A549 treated with GW870086 at 1 μM for 4 hours (cell line): ENCODE data around the gene SHISAL2B. TPM values are rescaled to one million over a fixed set of nuclear protein-coding genes. Genes with fewer than 3 reads are reported as not detected.

Source experiments
- total RNA-seq: library from RNA; stranded (reverse); fragments of 200-300 nt; extraction: Qiagen RNA extraction; gene quantifications from 5 replicates; pipeline ENCODE4 v1.2.3, GENCODE V29; 2022; ENCODE audit warnings: low read depth

Gene SHISAL2B
- not detected in 5 replicates for total RNA-seq

DNA sequence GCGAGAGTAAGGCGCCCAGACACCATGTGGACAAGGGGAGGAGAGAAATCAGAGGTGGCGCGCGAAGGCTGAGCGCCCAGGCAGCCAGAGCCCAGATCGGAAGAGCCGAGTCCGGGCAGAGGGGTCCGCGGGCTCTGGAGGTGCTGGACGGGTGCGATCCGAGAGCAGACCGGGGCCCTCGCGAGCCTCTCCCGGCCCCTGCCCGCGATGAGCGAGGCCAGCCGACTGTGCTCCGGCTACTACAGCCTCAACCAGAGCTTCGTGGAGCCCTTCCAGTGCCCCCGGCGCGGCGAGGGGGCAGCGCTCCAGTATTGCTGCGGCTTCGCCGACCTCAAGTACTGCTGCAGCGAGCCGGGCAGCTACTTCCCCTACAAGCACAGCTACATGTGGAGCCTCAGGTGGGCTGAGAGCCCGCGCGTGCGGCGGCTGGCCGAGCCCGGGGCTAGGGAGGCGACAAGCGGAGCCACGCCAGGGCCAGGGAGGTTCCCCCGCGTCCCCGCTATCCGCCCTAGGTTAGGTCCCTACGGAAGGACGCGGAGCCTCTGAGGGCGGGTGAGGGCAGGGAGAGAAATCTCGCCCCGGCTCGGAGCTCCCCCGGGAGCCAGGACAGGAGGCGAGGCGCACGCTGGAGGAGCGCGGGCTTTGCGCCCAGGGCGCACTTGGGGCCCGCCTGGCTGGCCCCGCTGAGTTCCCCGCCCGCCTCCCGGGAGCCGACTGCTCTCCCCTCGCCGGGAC, at the start of gene SHISAL2B:
Gene SHISAL2B, plus strand, starts transcription at position 87 of the 735 bp plus-strand sequence. Its CDS starts 121 bp downstream, at position 208.

Other genes starting within 250 kb of the SHISAL2B start
- gene RGS7BP, start 184.5 kb upstream of the SHISAL2B start, total RNA-seq, result not detected in 5 replicates
- gene SREK1IP1, start 78.2 kb downstream of the SHISAL2B start, total RNA-seq, result 8.6 to 10.2 TPM (median 9.5 TPM) in 5 replicates
- 13.1 to 16.8 TPM (median 14.2 TPM) in 5 replicates for gene CWC27, start 78.4 kb downstream of the SHISAL2B start, total RNA-seq